HG03175 (cell line): Measurements from ENCODE around the gene HTR3B.
"Not testable (repeated sequence)": the region's sequence is repeated elsewhere in the genome, so short reads cannot be mapped to it uniquely, and the experiment has no call there.

ENCODE experiments used
- ATAC-seq: cut with Tn5 transposase; IDR thresholded peaks from one replicate; pipeline ENCODE4 v1.9.1; 2021; ENCODE audit warnings: mild to moderate bottlenecking, moderate library complexity; ENCODE audit not compliant: unreplicated experiment

HTR3B gene

GRCh38 chr11:113904379-113905101 lies at the start of gene HTR3B:
Gene HTR3B, plus strand, starts transcription at chr11:113904796. Its CDS starts 138 bp downstream, at chr11:113904934.
- no peak for ATAC-seq

DNA sequence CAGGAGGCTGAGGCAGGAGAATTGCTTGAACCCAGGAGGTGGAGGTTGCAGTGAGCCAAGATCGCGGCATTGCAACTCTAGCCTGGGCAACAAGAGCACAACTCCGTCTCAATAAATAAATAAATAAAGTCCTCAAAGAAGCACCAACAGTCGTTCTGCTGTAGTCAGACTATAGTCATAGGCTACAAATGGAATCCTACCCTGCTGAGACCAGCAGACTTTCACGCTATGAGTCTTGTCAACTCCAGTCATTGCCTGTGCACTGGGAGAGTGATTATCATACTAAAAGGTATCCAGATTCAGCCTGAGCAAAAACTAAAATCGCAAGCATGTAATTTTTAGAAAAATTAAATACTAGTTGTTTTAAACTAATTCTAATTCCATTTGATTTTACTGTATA lies 48.8 kb upstream of the HTR3B start:
- ATAC-seq, result no peak

DNA sequence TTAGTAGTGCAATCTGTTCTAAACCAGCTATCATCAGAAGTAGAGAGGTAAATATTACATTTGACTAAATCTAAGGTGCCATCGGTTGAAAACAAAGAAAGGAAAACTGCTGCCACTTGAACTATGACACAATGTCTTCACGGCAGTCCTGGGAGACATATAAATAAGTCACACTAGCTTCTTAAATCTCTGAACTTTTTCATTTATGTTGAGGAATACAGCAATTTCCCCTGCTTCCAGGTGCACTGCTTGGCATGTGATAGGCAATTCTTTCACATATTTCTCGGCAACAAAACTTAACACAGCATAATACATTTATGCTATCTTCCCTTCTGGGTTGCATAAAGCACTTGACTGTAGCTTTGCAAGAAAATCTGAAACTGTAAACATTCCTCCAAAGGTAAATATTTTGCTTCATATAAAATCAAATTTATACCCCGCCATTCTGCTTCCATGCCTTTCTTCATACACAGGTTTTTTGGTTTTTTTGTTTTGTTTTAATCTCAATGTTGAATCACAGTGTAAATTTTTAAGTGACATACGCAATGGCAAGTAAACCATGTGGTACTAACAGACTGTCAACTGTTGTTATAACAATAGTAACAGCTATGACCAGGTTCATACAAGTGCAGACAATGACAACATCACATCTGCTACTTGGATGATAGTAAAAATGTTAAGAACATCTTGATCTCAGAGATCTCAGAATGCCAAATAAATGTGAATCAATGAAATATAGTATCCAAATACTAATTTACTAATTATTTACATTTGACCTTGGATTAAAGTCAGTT lies 47.4 kb upstream of the HTR3B start:
- no peak for ATAC-seq

DNA sequence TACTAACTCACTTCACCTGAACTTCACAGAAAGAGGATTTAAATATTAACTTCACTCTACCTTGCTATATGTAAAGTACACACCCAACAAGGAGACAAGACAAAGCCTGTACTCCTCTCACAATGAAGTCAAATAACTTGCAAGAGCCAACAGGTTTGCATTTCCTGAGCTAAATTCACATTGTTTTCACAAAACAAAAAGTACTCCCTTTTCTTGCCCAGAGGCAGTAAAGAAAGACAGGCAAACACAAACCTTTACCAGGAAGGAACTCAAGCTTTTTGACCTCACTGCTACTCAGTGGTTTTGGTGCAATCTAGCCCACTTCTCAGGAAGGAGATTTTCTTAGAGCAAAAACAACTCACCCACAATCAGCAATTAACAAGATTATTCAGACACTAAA lies 44.9 kb upstream of the HTR3B start:
- no peak for ATAC-seq

DNA sequence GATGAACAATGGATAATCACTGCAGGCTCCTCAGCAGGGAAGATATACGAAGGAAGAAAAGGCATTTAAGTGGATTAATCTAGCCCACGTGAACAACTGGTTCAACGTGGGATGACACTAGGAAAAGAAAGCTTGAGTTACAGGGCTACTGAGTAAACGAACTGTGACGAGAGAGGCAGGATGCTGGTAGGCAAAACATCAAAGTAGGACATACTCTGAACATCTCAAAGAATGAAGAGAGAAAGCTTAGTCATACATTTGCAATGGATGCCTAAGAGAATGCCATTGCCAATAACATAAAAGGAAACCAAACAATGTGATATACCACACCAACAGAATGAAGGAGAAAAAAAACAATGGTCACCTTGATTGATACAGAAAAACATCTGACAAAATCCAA lies 42.2 kb upstream of the HTR3B start:
- ATAC-seq, result no peak

GRCh38 chr11:113864410-113864809 lies 40.2 kb upstream of the HTR3B start:
- ATAC-seq, result no peak

GRCh38 chr11:113865873-113866272 lies 38.7 kb upstream of the HTR3B start:
- no peak for ATAC-seq

GRCh38 chr11:113867843-113868503 lies 36.6 kb upstream of the HTR3B start:
- ATAC-seq, result no peak

GRCh38 chr11:113871336-113871735 lies 33.3 kb upstream of the HTR3B start:
- no peak for ATAC-seq

- no peak for ATAC-seq
These were observed 31.4 kb upstream of the HTR3B start for GRCh38 chr11:113873236-113873626.

GRCh38 chr11:113874096-113874495 lies 30.5 kb upstream of the HTR3B start:
- ATAC-seq, result no peak

DNA sequence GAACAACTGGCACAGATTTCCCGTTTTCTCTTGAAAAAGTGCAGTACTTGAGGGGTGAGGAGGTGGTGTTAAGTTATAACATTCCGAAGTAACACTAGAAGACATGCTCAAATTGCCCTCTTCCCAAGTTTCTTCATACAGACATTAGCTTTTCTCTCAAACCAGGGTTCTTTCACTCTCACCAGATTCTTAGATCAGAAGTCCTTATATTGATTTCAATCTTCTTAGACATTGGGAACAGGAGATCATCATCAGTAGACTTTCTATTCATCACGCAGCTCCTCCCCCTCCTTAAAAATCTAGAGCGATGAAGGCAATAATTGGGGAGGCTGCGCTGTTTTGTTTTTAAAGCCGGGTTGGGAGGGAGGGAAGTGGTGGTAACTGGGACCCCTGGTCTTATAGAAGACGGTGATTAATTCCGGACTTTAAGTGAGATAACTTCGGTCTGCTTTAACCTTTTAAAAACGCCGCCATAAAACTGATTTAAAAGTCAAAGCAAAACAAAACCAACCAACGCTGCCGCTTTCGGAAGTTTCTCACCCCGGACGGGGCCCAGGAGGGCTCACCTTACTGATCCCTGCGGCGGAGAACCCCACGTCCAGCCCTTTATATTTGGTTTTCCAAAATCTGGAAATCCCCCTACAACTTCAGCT lies 29.9 kb upstream of the HTR3B start:
- peak; percentile 40 for ATAC-seq

DNA sequence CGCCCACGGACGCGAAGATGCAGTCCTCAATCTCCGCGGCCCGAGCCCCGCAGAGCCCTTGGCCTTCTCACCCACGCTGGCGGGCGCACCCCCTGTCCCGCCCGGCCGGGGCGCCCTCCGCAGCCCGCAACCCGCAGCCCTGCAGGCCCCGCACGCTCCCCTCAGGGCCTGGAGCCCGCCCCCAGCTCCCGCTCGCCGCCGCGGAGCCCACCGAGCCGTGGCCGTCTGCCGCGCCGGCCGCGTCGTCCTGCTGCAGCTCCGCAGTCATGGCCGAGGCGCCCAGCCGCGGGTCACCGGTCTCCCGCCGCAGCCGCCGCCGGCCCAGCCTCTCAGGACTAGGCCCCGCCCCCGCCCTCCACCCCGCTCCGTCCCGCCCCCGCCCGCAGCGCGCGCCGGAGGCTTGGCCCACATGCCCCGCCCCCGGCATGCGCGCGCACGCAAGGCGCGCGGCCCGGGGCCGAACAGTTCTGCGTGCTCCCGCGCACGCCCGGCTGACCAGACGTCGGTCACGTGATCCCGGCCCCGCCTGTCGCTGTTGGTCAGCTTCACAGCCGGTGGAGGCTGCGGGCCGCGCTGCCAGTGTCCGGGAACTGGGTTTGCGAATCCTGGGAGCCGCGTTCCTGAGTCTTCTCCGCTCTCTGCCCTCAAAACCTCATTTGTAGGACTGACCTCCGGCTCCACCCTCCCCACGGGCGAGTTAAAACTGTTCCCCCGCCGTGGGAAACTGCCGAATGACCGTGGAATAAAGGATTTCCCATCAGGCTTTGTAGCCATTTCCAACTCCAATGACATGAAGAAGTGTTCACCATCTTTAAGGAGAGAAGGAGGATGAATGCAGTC lies 29.1 kb upstream of the HTR3B start, which contains the start of gene USP28:
TSS of gene USP28 (minus strand) at position 339 of the 840 bp plus-strand sequence. CDS start at position 268, 71 bp downstream.
- peak; percentile 84 for ATAC-seq

- ATAC-seq, result no peak
These were observed 28.4 kb upstream of the HTR3B start for GRCh38 chr11:113876074-113876797.

- no peak for ATAC-seq
These were observed 27.6 kb upstream of the HTR3B start for GRCh38 chr11:113876798-113877669.

GRCh38 chr11:113877670-113878055 lies 26.9 kb upstream of the HTR3B start:
- ATAC-seq, result no peak

DNA sequence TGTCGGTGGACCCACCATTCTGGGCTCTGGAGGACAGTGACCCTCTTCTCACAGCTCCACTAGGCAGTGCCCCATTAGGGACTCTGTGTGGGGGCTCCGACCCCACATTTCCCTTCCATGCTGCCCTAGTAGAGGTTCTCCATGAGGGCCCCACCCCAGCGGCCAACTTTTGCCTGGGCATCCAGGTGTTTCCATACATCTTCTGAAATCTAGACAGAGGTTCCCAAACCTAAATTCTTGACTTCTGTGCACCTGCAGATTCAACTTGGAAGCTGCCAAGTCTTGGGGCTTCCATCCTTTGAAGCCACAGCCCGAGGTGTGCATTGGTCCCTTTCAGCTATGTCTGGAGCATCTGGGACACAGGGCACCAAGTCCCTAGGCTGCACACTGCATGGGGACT lies 25.1 kb upstream of the HTR3B start:
- not testable (repeated sequence) for ATAC-seq

DNA sequence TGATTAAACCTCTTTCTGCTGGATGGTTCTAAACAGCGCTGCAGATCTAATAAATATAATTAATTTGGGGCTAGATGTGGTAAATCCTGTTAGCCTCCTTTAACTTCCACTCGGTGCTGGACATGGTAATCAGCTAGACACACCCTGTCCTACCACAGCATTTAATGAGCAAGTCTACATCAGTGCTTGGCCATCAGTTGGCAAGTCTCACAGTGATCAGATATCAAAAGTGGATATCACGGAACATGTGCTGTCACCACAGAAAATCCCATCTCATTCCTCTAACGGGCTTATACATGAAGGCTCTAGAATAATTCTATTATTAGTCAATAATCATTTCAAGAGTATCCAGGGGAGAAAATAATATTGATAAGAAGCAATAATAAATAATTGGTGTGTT lies 23.6 kb upstream of the HTR3B start:
- ATAC-seq, result no peak

DNA sequence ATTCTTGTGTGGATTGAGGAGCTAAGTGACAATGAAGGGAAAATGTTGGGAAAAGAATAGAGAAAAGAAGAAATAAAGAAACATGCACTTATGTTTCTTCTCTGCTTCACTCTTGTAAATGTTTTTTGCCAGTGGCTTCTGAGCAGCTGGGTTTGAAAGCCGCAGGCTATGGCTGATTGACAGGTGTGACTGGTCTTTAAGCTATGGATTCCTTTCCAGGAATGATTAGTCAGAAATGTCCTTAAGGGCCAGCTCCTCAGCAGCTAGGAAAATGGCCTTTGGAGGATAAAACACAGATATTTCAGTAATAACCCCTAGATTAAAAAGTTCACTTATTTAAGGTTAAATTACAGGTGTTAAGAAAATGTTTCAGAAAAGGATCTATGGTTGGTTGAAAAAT lies 22.7 kb upstream of the HTR3B start:
- no peak for ATAC-seq
